HG03439 (cell line): ENCODE results near the gene CFDP1.
A peak's percentile ranks its signal among the peaks of the same experiment; 100 is the strongest.

ENCODE experiments used
- ATAC-seq: cut with Tn5 transposase; IDR thresholded peaks from one replicate; pipeline ENCODE4 v1.9.1; 2021; ENCODE audit warnings: mild to moderate bottlenecking, moderate library complexity; ENCODE audit not compliant: unreplicated experiment

CFDP1 gene

GRCh38 chr16:75415169-75415905 lies 18.0 kb downstream of the CFDP1 start:
- ATAC-seq, result no peak

DNA sequence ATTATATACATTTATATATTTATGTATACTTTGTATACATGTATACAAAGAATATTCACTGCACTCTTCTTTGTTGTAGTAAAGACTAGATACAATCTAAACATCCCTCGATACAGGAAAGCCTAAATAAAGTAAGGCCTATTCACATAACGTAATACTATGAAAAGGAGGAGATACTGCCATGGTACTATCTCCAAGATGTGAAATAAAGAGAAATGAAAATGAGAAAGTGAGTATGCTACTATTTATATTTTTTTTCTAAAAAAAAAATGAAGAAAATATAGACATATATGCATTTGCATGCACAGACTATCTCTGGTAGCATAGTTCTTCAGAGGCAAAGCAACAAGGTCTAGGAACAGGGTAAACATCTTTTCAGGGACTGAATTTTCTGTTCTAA lies 19.4 kb downstream of the CFDP1 start:
- ATAC-seq, result no peak

DNA sequence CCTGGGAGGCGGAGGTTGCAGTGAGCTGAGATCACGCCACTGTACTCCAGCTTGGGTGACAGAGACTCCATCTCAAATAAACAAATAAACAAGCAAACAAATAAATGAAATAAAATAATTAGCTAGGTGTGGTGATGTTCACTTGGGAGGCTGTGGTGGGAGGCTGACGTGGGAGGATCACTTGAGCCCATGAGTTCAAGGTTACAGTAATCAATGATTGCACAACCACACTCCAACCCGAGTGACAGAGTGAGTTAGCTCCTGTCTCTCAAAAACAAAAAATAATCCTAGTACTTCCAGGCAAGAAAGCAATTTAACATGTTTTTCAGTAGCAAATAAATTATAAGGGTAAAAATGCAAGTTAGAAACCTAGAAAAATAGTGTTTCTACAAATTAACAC lies 26.4 kb downstream of the CFDP1 start:
- ATAC-seq, result no peak

DNA sequence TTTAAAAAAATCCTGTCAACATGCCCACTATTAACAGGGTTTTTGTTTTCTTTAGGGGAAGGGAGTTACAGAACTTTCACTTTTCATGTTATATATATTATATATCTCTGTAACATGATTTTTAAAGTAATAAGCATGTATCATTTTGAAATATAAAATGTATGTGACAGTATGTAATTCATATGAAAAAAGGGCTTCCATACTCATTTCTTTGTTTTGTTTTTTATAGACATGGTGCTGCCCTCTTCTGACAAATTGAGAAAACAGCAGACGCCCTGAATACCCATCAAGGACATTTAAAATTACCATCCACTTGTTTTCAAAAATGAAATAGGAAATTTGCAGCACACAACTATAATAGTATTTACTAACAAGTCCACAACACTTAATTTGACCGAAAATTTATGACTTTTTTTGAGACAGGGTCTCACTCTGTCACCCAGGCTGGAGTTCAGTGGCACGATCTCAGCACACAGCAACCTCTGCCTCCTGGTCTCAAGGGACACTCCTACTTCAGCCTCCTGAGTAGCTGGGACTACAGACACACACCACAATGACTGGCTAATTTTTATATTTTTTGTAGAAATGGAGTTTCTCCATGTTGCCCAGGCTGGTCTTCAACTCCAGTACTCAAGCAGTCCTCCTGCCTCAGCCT lies 30.4 kb downstream of the CFDP1 start:
- ATAC-seq, result no peak

GRCh38 chr16:75402159-75402820 lies 31.0 kb downstream of the CFDP1 start:
- ATAC-seq, result no peak

GRCh38 chr16:75401691-75402090 lies 31.6 kb downstream of the CFDP1 start:
- no peak for ATAC-seq

- no peak for ATAC-seq
Observed at GRCh38 chr16:75398333-75398732, 35.0 kb downstream of the CFDP1 start.

DNA sequence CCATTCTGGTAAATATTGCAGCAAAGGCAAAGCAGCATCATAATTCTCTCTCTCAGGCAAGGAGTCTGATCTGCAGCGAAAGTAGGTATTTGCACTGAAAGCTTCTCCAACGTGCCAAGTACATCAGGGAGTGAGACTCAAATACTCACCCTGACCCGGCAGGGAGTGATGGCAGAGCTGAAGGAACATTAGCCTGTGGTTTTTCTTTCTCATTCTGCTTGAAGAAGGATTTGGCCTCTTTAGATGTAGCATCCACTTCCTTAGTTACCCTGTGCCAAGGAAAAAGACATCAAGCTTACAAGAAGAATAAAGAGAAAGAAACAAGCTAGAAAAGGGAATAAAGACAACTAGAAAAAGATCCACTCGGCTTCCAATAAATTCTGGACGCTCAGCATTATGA lies 38.4 kb downstream of the CFDP1 start:
- ATAC-seq, result no peak

DNA sequence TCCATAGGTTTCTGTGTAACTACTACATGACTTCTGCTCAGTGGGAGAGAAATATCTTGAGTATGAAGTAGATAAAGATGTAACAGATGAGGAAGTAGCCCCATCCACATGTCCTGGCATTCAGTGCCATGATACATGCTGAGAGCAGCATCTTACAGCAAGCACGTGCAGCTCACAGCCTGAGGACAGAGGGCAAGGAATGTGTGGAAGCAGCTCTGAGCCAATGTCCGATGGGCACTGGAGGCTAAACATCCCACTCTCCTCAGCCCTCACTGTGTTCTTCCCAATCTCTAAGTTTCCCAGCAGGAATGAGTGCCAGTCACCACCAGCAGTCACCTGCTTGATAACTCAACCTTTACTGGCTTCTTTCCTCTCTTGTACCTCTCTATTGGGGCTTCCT lies 40.4 kb downstream of the CFDP1 start:
- ATAC-seq, result no peak

GRCh38 chr16:75390926-75391653 lies 42.2 kb downstream of the CFDP1 start:
- no peak for ATAC-seq

DNA sequence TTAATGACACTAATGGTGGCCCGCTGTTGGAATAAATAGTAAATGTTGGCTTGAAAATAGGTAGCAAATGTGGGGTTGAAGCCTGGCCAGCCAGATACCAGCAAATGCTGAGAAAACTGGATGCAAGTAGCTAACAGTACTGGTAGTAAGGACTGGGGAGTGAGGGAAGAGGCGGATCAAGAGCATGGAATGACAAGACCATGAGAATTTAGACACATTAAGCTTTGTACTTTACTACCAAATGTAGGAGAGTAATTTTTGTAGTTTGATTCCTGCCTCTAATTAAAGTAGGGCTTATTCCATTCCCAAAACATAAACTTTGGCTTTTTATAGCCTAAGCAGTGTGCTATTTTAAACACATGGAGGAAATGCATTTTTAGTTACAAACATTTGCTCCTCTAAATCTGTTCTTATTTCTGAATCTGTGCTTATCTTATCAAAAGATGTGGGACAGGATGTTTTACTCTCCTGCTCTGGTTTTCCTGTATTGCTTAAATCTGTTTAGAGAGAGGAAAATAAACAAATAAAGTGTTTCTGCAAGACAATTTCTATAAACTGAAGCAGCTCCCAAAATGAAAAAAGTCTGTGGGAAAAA lies 44.1 kb downstream of the CFDP1 start:
- ATAC-seq, result no peak

GRCh38 chr16:75387951-75388350 lies 45.4 kb downstream of the CFDP1 start:
- ATAC-seq, result no peak

- no peak for ATAC-seq
Observed at GRCh38 chr16:75385507-75386152, 47.7 kb downstream of the CFDP1 start.

GRCh38 chr16:75383141-75383540 lies 50.2 kb downstream of the CFDP1 start:
- no peak for ATAC-seq

- no peak for ATAC-seq
Observed at GRCh38 chr16:75382611-75383010, 50.7 kb downstream of the CFDP1 start.

- ATAC-seq, result no peak
Observed at GRCh38 chr16:75380870-75381269, 52.4 kb downstream of the CFDP1 start.

DNA sequence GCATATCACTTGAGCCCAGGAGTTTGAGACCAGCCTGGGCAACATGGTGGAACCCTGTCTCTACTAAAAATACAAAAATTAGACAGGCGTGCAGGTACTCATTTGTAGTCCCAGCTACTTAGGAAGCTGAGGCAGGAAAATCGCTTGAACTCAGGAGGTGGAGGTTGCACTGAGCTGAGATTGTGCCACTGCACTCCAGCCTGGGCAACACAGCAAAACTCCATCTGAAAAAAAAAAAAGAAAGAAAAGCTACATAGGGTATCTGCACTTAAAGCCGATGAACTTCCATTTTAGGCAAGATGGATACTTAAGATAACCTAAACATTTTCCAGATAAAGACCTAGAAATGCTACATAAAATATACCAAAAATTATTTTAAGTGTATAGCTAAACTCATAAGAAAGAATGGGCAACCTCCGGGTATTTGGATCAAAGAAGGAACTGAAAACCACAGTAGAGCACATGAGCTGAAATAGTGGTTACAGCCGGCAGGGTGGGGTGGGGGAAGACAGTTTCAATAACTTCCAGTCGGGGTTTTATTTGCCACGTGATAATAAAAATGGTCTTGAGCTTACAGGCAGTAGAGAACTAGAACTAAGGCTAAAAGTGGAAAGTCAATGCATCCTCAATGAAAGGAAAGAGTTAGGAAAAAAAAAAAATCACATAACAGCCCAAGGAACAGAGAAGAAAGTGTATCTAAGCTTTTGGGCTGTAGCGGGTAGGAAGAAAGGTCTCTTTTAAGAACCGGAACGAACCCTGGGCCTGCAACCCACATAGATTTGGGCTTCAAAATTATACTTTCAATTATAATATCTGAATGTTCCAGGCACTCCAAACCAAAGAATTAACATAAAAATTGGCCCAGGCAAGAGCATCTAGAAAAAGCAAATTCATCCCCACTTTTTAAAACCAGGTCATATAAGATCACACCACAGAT lies 53.1 kb downstream of the CFDP1 start:
- ATAC-seq, result peak; percentile 88

DNA sequence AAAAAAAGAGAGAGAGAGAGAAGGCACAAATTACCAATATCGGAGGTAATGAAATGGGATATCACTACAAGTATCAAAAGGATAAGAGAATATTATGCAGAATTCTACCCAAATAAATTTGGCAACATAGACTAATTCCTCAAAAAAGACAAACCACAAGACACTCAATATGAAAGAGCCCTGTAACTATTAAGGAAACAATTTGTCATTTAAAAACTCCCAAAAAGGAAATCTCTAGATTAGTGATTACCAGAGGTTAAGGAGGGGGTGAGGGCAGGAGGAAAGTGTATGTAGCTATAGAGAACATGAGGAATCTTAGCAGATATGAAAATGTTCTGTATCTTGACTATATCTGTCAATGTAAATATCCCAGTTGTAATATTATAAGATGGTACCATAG lies 54.0 kb downstream of the CFDP1 start:
- peak; percentile 57 for ATAC-seq

DNA sequence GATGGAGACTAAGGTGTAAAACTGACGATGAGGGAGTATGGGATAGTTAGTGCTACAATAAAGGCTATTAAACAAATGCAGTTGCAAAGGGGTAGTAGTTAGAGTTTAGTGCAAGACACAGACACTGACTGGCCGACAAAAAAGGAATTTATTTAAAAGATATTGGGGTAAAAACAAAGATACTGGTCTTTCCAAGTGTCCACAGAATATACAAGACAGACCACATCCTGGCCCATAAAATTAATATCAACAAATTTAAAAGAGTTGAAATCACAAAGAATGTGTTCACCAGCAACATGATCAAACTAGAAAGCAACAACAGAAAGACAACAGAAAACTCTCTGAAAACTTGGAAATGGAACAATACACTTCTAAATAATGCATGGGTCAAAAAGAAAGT lies 54.7 kb downstream of the CFDP1 start:
- ATAC-seq, result no peak
